Measurements from ENCODE around the gene IL6R. TPM values are rescaled to one million over a fixed set of nuclear protein-coding genes. Genes with fewer than 3 reads are reported as not detected.
"Not testable (repeated sequence)": the region's sequence is repeated elsewhere in the genome, so short reads cannot be mapped to it uniquely, and the experiment has no call there.

IL6R gene
- polyA plus RNA-seq, 1 experiment, result 5.9 TPM

- peaks cover 3% of the 10 kb centered on the region for H3K27me3 ChIP-seq (ENCODE audit: control insufficient read depth, insufficient read depth, low read length)
- H3K27ac ChIP-seq (ENCODE audit: low read depth, low read length), result no peak overlapping the region
- DNase-seq (ENCODE audit: low read depth, low spot score), result no peak
- H3K9me3 ChIP-seq (ENCODE audit: control insufficient read depth, insufficient read depth, low read length), result no peaks in the 10 kb centered on the region
- no peak overlapping the region for H3K4me3 ChIP-seq (ENCODE audit: low read depth, low read length)
- TF ChIP-seq, protein P1, sequence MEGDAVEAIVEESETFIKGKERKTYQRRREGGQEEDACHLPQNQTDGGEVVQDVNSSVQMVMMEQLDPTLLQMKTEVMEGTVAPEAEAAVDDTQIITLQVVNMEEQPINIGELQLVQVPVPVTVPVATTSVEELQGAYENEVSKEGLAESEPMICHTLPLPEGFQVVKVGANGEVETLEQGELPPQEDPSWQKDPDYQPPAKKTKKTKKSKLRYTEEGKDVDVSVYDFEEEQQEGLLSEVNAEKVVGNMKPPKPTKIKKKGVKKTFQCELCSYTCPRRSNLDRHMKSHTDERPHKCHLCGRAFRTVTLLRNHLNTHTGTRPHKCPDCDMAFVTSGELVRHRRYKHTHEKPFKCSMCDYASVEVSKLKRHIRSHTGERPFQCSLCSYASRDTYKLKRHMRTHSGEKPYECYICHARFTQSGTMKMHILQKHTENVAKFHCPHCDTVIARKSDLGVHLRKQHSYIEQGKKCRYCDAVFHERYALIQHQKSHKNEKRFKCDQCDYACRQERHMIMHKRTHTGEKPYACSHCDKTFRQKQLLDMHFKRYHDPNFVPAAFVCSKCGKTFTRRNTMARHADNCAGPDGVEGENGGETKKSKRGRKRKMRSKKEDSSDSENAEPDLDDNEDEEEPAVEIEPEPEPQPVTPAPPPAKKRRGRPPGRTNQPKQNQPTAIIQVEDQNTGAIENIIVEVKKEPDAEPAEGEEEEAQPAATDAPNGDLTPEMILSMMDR (IDR thresholded peaks at IDR 0.05; ENCODE audit: low read depth, low read length), result no peak
- ChIA-PET POLR2A (no interaction called here), CTCF (interaction anchor here (0.6 to 8.7 kb wide), 13 partner anchors 9 to 605 kb away, joined by 3 to 122 read pairs (median 4); no protein-coding TSS in a partner anchor)
Observed at GRCh38 chr1:154481053-154481452, 75.9 kb downstream of the IL6R start.

- H3K27ac ChIP-seq (ENCODE audit: low read depth, low read length), result no peak overlapping the region
- H3K27me3 ChIP-seq (ENCODE audit: control insufficient read depth, insufficient read depth, low read length), result peaks cover 24% of the 10 kb centered on the region
- CTCF ChIA-PET, result interaction anchor here (1.7 kb wide), 1 partner anchor 63 kb away, joined by 8 read pairs; no protein-coding TSS in a partner anchor
Observed at GRCh38 chr1:154483941-154484803, 79.0 kb downstream of the IL6R start.

DNA sequence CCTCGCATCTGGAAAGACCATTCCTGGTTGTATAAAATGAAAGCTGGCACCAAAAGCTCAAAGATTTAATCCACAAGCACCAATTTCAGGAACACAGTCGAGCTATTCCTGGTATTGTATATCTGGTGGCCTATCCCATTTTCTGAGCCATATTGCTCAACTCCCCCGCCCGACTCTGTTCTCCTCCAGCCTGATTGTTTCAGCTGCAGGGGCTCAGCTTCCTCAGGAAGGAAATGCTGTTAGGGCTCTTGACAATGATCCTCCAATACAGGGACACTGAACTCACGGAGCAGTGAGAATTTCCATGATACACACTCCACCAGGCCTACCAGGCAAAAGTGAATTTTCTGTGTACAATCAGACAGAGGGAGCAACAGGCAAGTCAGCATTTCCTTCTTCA lies 80.0 kb downstream of the IL6R start:
- Histone ChIP-seq H3K27me3 (ENCODE audit: control insufficient read depth, insufficient read depth, low read length) (peaks cover 28% of the 10 kb centered on the region), H3K9me3 (ENCODE audit: control insufficient read depth, insufficient read depth, low read length) (peaks cover 3% of the 10 kb centered on the region; the same call in 1 of the 2 replicates), H3K27ac (ENCODE audit: low read depth, low read length) (no peak overlapping the region), H3K4me3 (ENCODE audit: low read depth, low read length) (no peak overlapping the region)
- no peak for DNase-seq (ENCODE audit: low read depth, low spot score)
- TF ChIP-seq, protein P1 (IDR thresholded peaks at IDR 0.05; ENCODE audit: low read depth, low read length), result no peak
- ChIA-PET POLR2A (interaction anchor here (0.7 to 1.1 kb wide), 2 partner anchors 51 to 470 kb away, joined by 4 to 7 read pairs; no protein-coding TSS in a partner anchor), CTCF (interaction anchor here (1.7 kb wide), 1 partner anchor 62 kb away, joined by 8 read pairs; no protein-coding TSS in a partner anchor)

More at GRCh38 chr1:154483941-154484803, 79.0 kb downstream of the IL6R start:
- TF ChIP-seq, protein P1 (IDR thresholded peaks at IDR 0.05; ENCODE audit: low read depth, low read length), result 0 out of 2 replicates have a peak, but pooled peaks have one; percentile 9
- peaks cover 3% of the 10 kb centered on the region; the same call in 1 of the 2 replicates for H3K9me3 ChIP-seq (ENCODE audit: control insufficient read depth, insufficient read depth, low read length)
- DNase-seq (ENCODE audit: low read depth, low spot score), result peak; percentile 29
- POLR2A ChIA-PET, result interaction anchor here (0.6 to 1.1 kb wide), 2 partner anchors 52 to 601 kb away, joined by 3 to 4 read pairs; no protein-coding TSS in a partner anchor
- H3K4me3 ChIP-seq (ENCODE audit: low read depth, low read length), result no peak overlapping the region

GRCh38 chr1:154485910-154486496 lies 80.9 kb downstream of the IL6R start:
- Histone ChIP-seq H3K4me3 (ENCODE audit: low read depth, low read length) (no peak overlapping the region), H3K27ac (ENCODE audit: low read depth, low read length) (no peak overlapping the region), H3K9me3 (ENCODE audit: control insufficient read depth, insufficient read depth, low read length) (peaks cover 3% of the 10 kb centered on the region; the same call in 1 of the 2 replicates), H3K27me3 (ENCODE audit: control insufficient read depth, insufficient read depth, low read length) (peaks cover 37% of the 10 kb centered on the region)
- no peak for DNase-seq (ENCODE audit: low read depth, low spot score)
- POLR2A ChIA-PET, result no interaction called here
- CTCF ChIA-PET, result interaction anchor here (1.1 kb wide), 1 partner anchor 61 kb away, joined by 5 read pairs; no protein-coding TSS in a partner anchor
- TF ChIP-seq, protein P1 (IDR thresholded peaks at IDR 0.05; ENCODE audit: low read depth, low read length), result no peak

DNA sequence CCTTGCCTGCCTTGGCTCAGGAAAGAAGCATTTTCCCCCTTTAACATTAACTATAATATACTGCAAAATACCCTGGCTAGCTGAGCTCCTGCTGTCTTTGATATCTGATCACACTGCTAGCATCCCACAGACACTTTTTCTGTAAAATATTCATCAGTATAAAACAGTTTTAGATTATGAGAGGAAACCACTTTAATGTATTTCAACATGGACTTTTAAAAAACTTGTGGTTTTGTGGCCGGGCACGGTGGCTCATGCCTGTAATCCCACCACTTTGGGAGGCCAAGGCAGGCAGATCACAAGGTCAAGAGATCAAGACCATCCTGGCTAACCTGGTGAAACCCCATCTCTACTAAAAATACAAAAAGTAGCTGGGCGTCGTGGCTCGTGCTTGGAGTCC lies 81.6 kb downstream of the IL6R start:
- CTCF ChIA-PET, result interaction anchor here (1.1 kb wide), 1 partner anchor 60 kb away, joined by 5 read pairs; no protein-coding TSS in a partner anchor
- DNase-seq (ENCODE audit: low read depth, low spot score), result not testable (repeated sequence)

More for the DNA sequence above, 81.6 kb downstream of the IL6R start:
- H3K4me3 ChIP-seq (ENCODE audit: low read depth, low read length); H3K27ac ChIP-seq (ENCODE audit: low read depth, low read length); POLR2A ChIA-PET; H3K9me3 ChIP-seq (ENCODE audit: control insufficient read depth, insufficient read depth, low read length): not testable (repeated sequence)
- H3K27me3 ChIP-seq (ENCODE audit: control insufficient read depth, insufficient read depth, low read length), result peaks cover 44% of the 10 kb centered on the region
